ENCODE measurements around the gene LRBA.

Gene LRBA

GRCh38 chr4:150385606-150386005 is 629.5 kb downstream of the LRBA start:
- TF ChIP-seq CTCF (IDR thresholded peaks at IDR 0.05) = no peak
- no peak overlapping the region for H3K4me3 ChIP-seq
- DNase-seq (ENCODE audit: low spot score) = no peak
- no peak overlapping the region for H3K27ac ChIP-seq

- Histone ChIP-seq H3K4me3 (no peak overlapping the region), H3K27ac (no peak overlapping the region)
- no peak for DNase-seq (ENCODE audit: low spot score)
- no peak for TF ChIP-seq CTCF (IDR thresholded peaks at IDR 0.05)
Observed at GRCh38 chr4:150384249-150384648, 630.8 kb downstream of the LRBA start.

GRCh38 chr4:150382028-150382427 is 633.1 kb downstream of the LRBA start:
- no peak for DNase-seq (ENCODE audit: low spot score)
- no peak for TF ChIP-seq CTCF (IDR thresholded peaks at IDR 0.05)
- Histone ChIP-seq H3K27ac (no peak overlapping the region), H3K4me3 (no peak overlapping the region)

- no peak for TF ChIP-seq CTCF (IDR thresholded peaks at IDR 0.05)
- DNase-seq (ENCODE audit: low spot score) = no peak
Observed at GRCh38 chr4:150381609-150382008, 633.5 kb downstream of the LRBA start.

GRCh38 chr4:150381036-150381435 is 634.0 kb downstream of the LRBA start:
- DNase-seq (ENCODE audit: low spot score) = no peak
- Histone ChIP-seq H3K27ac (no peak overlapping the region), H3K4me3 (no peak overlapping the region)
- TF ChIP-seq CTCF (IDR thresholded peaks at IDR 0.05) = no peak

More at GRCh38 chr4:150381609-150382008, 633.5 kb downstream of the LRBA start:
- Histone ChIP-seq H3K27ac (no peak overlapping the region), H3K4me3 (no peak overlapping the region)

- no peak for TF ChIP-seq CTCF (IDR thresholded peaks at IDR 0.05)
- H3K4me3 ChIP-seq = no peak overlapping the region
- no peak for DNase-seq (ENCODE audit: low spot score)
- H3K27ac ChIP-seq = no peak overlapping the region
Observed at GRCh38 chr4:150379454-150379853, 635.6 kb downstream of the LRBA start.

GRCh38 chr4:150375025-150375424 is 640.1 kb downstream of the LRBA start:
- Histone ChIP-seq H3K4me3 (no peak overlapping the region), H3K27ac (no peak overlapping the region)
- no peak for DNase-seq (ENCODE audit: low spot score)
- no peak for TF ChIP-seq CTCF (IDR thresholded peaks at IDR 0.05)
